Astrocyte (in vitro differentiated cells and primary cell): ENCODE measurements around the gene PPP1R37. TPM values are rescaled to one million over a fixed set of nuclear protein-coding genes. Genes with fewer than 3 reads are reported as not detected.

Experiments
- DNase-seq: peaks from one replicate; pipeline ENCODE4 v3.0.0-alpha.2; 2010; ENCODE audit warnings: low read depth
- FAIRE-seq: peaks from 2 replicates; lab custom pipeline; 2011; peaks lifted over from hg19 to GRCh38; lab: Jason Lieb, UNC
- H2AFZ ChIP-seq: 2 replicates; pipeline ENCODE4 v1.6.0; 2012; ENCODE audit warnings: low read depth, low read length, inconsistent platforms
- H3K27ac ChIP-seq: 2 replicates; pipeline ENCODE4 v1.5.1; 2011; ENCODE audit warnings: low read depth, low read length, inconsistent platforms
- H3K27me3 ChIP-seq: 2 replicates; pipeline ENCODE4 v1.6.0; 2011; ENCODE audit warnings: low read length, inconsistent platforms; ENCODE audit not compliant: insufficient read depth
- H3K36me3 ChIP-seq: 2 replicates; pipeline ENCODE4 v1.5.1; 2011; ENCODE audit warnings: low read length, inconsistent platforms; ENCODE audit not compliant: insufficient read depth
- H3K4me1 ChIP-seq: 2 replicates; pipeline ENCODE4 v1.5.1; 2011; ENCODE audit warnings: low read length, inconsistent platforms; ENCODE audit not compliant: insufficient read depth
- H3K4me2 ChIP-seq: 2 replicates; pipeline ENCODE4 v1.6.0; 2012; ENCODE audit warnings: low read length, inconsistent platforms
- H3K4me3 ChIP-seq: 2 replicates; pipeline ENCODE4 v1.5.1; 2011; ENCODE audit warnings: low read depth, mild to moderate bottlenecking, low read length, inconsistent platforms; ENCODE audit not compliant: insufficient read depth
- H3K79me2 ChIP-seq: 2 replicates; pipeline ENCODE4 v1.6.0; 2012; ENCODE audit warnings: mild to moderate bottlenecking, low read length, inconsistent platforms; ENCODE audit not compliant: insufficient read depth
- H3K9ac ChIP-seq: 2 replicates; pipeline ENCODE4 v1.6.0; 2012; ENCODE audit warnings: mild to moderate bottlenecking, low read length, inconsistent platforms
- H3K9me3 ChIP-seq: 2 replicates; pipeline ENCODE4 v1.5.1; 2012; ENCODE audit warnings: low read depth, mild to moderate bottlenecking, low read length, inconsistent platforms; ENCODE audit not compliant: insufficient read depth
- H4K20me1 ChIP-seq: 2 replicates; pipeline ENCODE4 v1.6.0; 2012; ENCODE audit warnings: low read length, inconsistent platforms; ENCODE audit not compliant: insufficient read depth
- H3K27ac Mint-ChIP-seq: one replicate; pipeline ENCODE4 v1.8.0; 2021; ENCODE audit warnings: mild to moderate bottlenecking, mixed read lengths; ENCODE audit not compliant: unreplicated experiment
- H3K27me3 Mint-ChIP-seq: one replicate; pipeline ENCODE4 v1.8.0; 2021; ENCODE audit warnings: low read depth, mixed read lengths; ENCODE audit not compliant: unreplicated experiment
- H3K36me3 Mint-ChIP-seq: one replicate; pipeline ENCODE4 v1.8.0; 2021; ENCODE audit warnings: low read depth, mixed read lengths; ENCODE audit not compliant: unreplicated experiment
- H3K4me1 Mint-ChIP-seq: one replicate; pipeline ENCODE4 v1.8.0; 2021; ENCODE audit warnings: low read depth, mixed read lengths; ENCODE audit not compliant: unreplicated experiment
- H3K4me3 Mint-ChIP-seq: one replicate; pipeline ENCODE4 v1.8.0; 2021; ENCODE audit warnings: mild to moderate bottlenecking, moderate library complexity, mixed read lengths; ENCODE audit not compliant: unreplicated experiment
- H3K9me3 Mint-ChIP-seq: one replicate; pipeline ENCODE4 v1.8.0; 2021; ENCODE audit warnings: mild to moderate bottlenecking, mixed read lengths; ENCODE audit not compliant: unreplicated experiment
- EZH2 ChIP-seq: IDR thresholded peaks from 2 replicates; pipeline ENCODE4 v1.6.1; 2012; ENCODE audit warnings: mild to moderate bottlenecking, low read length, inconsistent platforms; ENCODE audit not compliant: insufficient read depth
- total RNA-seq: library from RNA; stranded (reverse); gene quantifications from 2 replicates; pipeline ENCODE4 v1.2.1, GENCODE V29; 2021
- TF ChIP-seq, protein P1 (sequence below): IDR thresholded peaks from 2 replicates; pipeline ENCODE4 v1.5.1; 2011; ENCODE audit warnings: low read depth, mild to moderate bottlenecking, inconsistent platforms, low read length, moderate library complexity; ENCODE audit not compliant: insufficient read depth

PPP1R37 gene
- total RNA-seq, 1 donor from 2014 or later, result 29.1 TPM

DNA sequence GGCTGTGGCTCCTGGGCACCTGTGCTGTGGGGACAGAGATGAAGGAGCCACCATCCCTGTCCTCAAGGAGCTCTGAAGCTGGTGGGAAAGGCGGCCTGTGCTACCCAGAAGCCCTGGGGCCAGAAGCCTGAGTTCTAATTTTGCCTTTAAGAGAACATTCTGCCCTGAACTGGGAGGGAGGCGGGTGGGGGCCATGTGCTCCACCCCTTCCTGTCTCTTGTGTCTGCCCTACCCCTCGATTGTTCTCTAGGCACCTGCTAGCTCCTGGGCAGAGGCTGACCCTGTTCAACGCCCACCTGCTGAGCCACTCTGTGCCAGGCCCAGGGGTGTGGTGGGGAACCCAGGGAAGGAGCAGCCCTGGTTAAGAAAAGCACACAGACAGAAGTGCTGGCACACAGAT, 79.2 kb downstream of the PPP1R37 start:
- no peaks in the 10 kb centered on the region for H3K27me3 ChIP-seq
- H3K36me3 ChIP-seq, result no peaks in the 10 kb centered on the region
- Mint-ChIP-seq H3K27me3 (no peaks in the 10 kb centered on the region), H3K27ac (no peak overlapping the region), H3K4me1 (peaks cover 16% of the 10 kb centered on the region), H3K9me3 (no peaks in the 10 kb centered on the region), H3K4me3 (no peak overlapping the region), H3K36me3 (no peaks in the 10 kb centered on the region)
- H3K4me2 ChIP-seq, result no peak overlapping the region
- no peaks in the 10 kb centered on the region for H3K9me3 ChIP-seq
- FAIRE-seq (no peak), DNase-seq (no peak)
- no peak overlapping the region for H3K27ac ChIP-seq
- no peak for TF ChIP-seq EZH2
- TF ChIP-seq, protein P1, sequence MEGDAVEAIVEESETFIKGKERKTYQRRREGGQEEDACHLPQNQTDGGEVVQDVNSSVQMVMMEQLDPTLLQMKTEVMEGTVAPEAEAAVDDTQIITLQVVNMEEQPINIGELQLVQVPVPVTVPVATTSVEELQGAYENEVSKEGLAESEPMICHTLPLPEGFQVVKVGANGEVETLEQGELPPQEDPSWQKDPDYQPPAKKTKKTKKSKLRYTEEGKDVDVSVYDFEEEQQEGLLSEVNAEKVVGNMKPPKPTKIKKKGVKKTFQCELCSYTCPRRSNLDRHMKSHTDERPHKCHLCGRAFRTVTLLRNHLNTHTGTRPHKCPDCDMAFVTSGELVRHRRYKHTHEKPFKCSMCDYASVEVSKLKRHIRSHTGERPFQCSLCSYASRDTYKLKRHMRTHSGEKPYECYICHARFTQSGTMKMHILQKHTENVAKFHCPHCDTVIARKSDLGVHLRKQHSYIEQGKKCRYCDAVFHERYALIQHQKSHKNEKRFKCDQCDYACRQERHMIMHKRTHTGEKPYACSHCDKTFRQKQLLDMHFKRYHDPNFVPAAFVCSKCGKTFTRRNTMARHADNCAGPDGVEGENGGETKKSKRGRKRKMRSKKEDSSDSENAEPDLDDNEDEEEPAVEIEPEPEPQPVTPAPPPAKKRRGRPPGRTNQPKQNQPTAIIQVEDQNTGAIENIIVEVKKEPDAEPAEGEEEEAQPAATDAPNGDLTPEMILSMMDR, result no peak
- H2AFZ ChIP-seq, result no peak overlapping the region
- peaks cover 2% of the 10 kb centered on the region for H3K4me1 ChIP-seq
- H3K79me2 ChIP-seq, result no peaks in the 10 kb centered on the region
- H4K20me1 ChIP-seq, result no peaks in the 10 kb centered on the region
- H3K9ac ChIP-seq, result no peak overlapping the region
- no peak overlapping the region for H3K4me3 ChIP-seq

GRCh38 chr19:45172611-45173208, 79.7 kb downstream of the PPP1R37 start:
- Histone ChIP-seq H3K9me3 (no peaks in the 10 kb centered on the region), H3K36me3 (no peaks in the 10 kb centered on the region), H3K4me3 (no peak overlapping the region), H3K4me1 (peaks cover 6% of the 10 kb centered on the region), H3K79me2 (no peaks in the 10 kb centered on the region), H3K9ac (no peak overlapping the region), H4K20me1 (no peaks in the 10 kb centered on the region), H3K4me2 (no peak overlapping the region), H3K27ac (no peak overlapping the region), H3K27me3 (no peaks in the 10 kb centered on the region), H2AFZ (no peak overlapping the region)
- Mint-ChIP-seq H3K27me3 (no peaks in the 10 kb centered on the region), H3K36me3 (no peaks in the 10 kb centered on the region), H3K27ac (no peak overlapping the region), H3K9me3 (no peaks in the 10 kb centered on the region), H3K4me3 (no peak overlapping the region), H3K4me1 (peaks cover 18% of the 10 kb centered on the region)
- TF ChIP-seq EZH2, result no peak
- TF ChIP-seq, protein P1, result no peak
- DNase-seq (peak; percentile 20), FAIRE-seq (no peak)

GRCh38 chr19:45173816-45174215, 80.8 kb downstream of the PPP1R37 start:
- Histone ChIP-seq H3K36me3 (no peaks in the 10 kb centered on the region), H3K27me3 (no peaks in the 10 kb centered on the region), H3K9ac (peak overlapping the region; percentile 41), H3K4me2 (no peak overlapping the region), H2AFZ (no peak overlapping the region), H3K79me2 (no peaks in the 10 kb centered on the region), H3K4me3 (no peak overlapping the region), H3K9me3 (no peaks in the 10 kb centered on the region), H3K27ac (peak overlapping the region; percentile 60), H4K20me1 (no peaks in the 10 kb centered on the region), H3K4me1 (peaks cover 6% of the 10 kb centered on the region)
- H3K4me1 Mint-ChIP-seq, result peaks cover 19% of the 10 kb centered on the region
- peak; percentile 84 for DNase-seq
- H3K4me3 Mint-ChIP-seq, result no peak overlapping the region
- peaks cover 2% of the 10 kb centered on the region for H3K36me3 Mint-ChIP-seq
- peak overlapping the region; percentile 97 for H3K27ac Mint-ChIP-seq
- no peaks in the 10 kb centered on the region for H3K9me3 Mint-ChIP-seq
- TF ChIP-seq EZH2, result no peak
- TF ChIP-seq, protein P1, result no peak
- no peak for FAIRE-seq
- no peaks in the 10 kb centered on the region for H3K27me3 Mint-ChIP-seq
